Heart left ventricle (tissue), 16 donors: ENCODE measurements around the gene ATOSB. TPM values are rescaled to one million over a fixed set of nuclear protein-coding genes. Genes with fewer than 3 reads are reported as not detected.

Experiments
- ATAC-seq, 4 donors: fragments of 200-7000 bp; cut with Tn5 transposase; one replicate each; pipeline ENCODE4 v1.9.1; 2020 to 2022; ENCODE audit warnings: moderate library complexity in 4 of 4, mild to moderate bottlenecking in 3 of 4, moderate number of reproducible peaks in 1 of 4
- DNase-seq, 5 donors: peaks; one replicate each; pipeline ENCODE4 v3.0.0-alpha.2; 2020
- H3K27ac ChIP-seq, 12 donors: fragments of 200-600 bp; sonication (generic) in 4 of 12; one replicate each; pipeline versions ENCODE4 v1.5.0 to v1.8.0; 2016 to 2022; ENCODE audit warnings: mild to moderate bottlenecking in 2 of 12
- H3K27me3 ChIP-seq, 9 donors: fragments of 200-600 bp; sonication (generic) in 2 of 9; one replicate each; pipeline versions ENCODE4 v1.5.1 to v1.8.0; 2016 to 2022; ENCODE audit warnings: mild to moderate bottlenecking in 3 of 9
- H3K36me3 ChIP-seq, 9 donors: fragments of 200-600 bp; sonication (generic) in 2 of 9; one replicate each; pipeline versions ENCODE4 v1.5.0 to v1.8.0; 2018 to 2022; ENCODE audit warnings: mild to moderate bottlenecking in 2 of 9
- H3K4me1 ChIP-seq, 12 donors: fragments of 200-600 bp; sonication (generic) in 4 of 12; one replicate each; pipeline versions ENCODE4 v1.5.0 to v1.8.0; 2016 to 2022; ENCODE audit warnings: mild to moderate bottlenecking in 3 of 12
- H3K4me3 ChIP-seq, 12 donors: fragments of 200-600 bp; sonication (generic) in 4 of 12; one replicate each; pipeline versions ENCODE4 v1.5.0 to v1.8.0; 2017 to 2022; ENCODE audit warnings: mild to moderate bottlenecking in 9 of 12, moderate library complexity in 4 of 12
- H3K9me3 ChIP-seq, 12 donors: fragments of 200-600 bp; sonication (generic) in 4 of 12; one replicate each; pipeline versions ENCODE4 v1.5.0 to v1.8.0; 2016 to 2022; ENCODE audit warnings: mild to moderate bottlenecking in 1 of 12
- CTCF ChIP-seq, 12 donors: fragments of 200-600 bp; sonication (generic) in 4 of 12; IDR thresholded peaks; one replicate each; pipeline versions ENCODE4 v1.5.0 to v1.8.0; 2018 to 2022; ENCODE audit warnings: antibody characterized with exemption in 12 of 12, mild to moderate bottlenecking in 5 of 12
- POLR2A ChIP-seq, 2 donors: fragments of 450-650 bp; IDR thresholded peaks; one replicate each; pipeline ENCODE4 v1.6.1; 2017; ENCODE audit warnings: antibody characterized with exemption in 2 of 2, mild to moderate bottlenecking in 2 of 2, moderate library complexity in 2 of 2
- WGBS, 4 donors: extraction: QIAGEN DNeasy Blood & Tissue Kit in 2 of 4; methylation state at CpG; one replicate each; pipeline versions ENCODE4 v1.1.5 to v1.1.7; 2013 to 2018; 5-methylcytosine and 5-hydroxymethylcytosine counted together
- intact Hi-C, 10 donors: fragments of 100-400 bp; cut with DNase I; formaldehyde crosslinking; loops; one replicate each; pipeline versions ENCODE4 v1.11.1 to v1.14.2; 2022
- polyA plus RNA-seq, 2 donors: library from polyadenylated mRNA; stranded (reverse); fragments of 200-250 nt; gene quantifications; one replicate each; pipeline ENCODE4 v1.2.3, GENCODE V29; 2013
- total RNA-seq, 9 donors: library from RNA; depleted of rRNA in 2 of 9; stranded (reverse); fragments of >200 nt in 2 of 9; fragmentation: NEBNext Ultra II Directional in 3 of 9; extraction: Animal tissue kit (Norgen Biotek cat#: 25700) in 3 of 9; gene quantifications; one replicate each; pipeline versions ENCODE4 v1.1.0 to v1.2.4, GENCODE V29; 2016 to 2023
- donor health status: ischemic (EF 13 %, LVEDD 7.1; RV severe dilation, severe dysfunction).
- donor health status: healthy with polysubstance abuse.
- donor health status: DM: no; HTN: yes; CAD: no.
- donor health status: DM: no; HTN: no; CAD: no.
- donor health status: ischemic (EF 25% LVEDD 6.9; RV normal size, moderate dysfunction).
- donor health status: ischemic (EF 25% LVEDD 5.7; RV mildly dilated, moderate dysfunction).
- donor health status: healthy.
- donor health status: DM: yes; HTN: yes; CAD: no.
- donor health status: ischemic (EF 35%, LVEDD 5.7; RV mildly dilated, moderate dysfunction).
- donor health status: nonischemic (EF 11% LVEDD 7.7; RV severe dilation, severe dysfunction).
- donor health status: DM: yes; HTN: yes; CAD: no.
- donor health status: PGD.
- donor health status: ischemic (EF 29% LVEDD 5.4; RV normal size, mild dysfunction).
- donor health status: nonischemic (EF 23%, LVEDD 6.1; RV moderate dilation, normal function).

The ATOSB gene
- total and polyA plus RNA-seq, 11 donors = 15.9 to 43.3 (median 19.5) TPM

- H3K4me3 ChIP-seq = no peak overlapping the region
- DNase-seq (no peak), ATAC-seq (no peak)
- no peaks in the 10 kb centered on the region for H3K27me3 ChIP-seq
- peaks cover 0 to 38% (median 31%) of the 10 kb centered on the region in 12 donors for H3K4me1 ChIP-seq
- H3K36me3 ChIP-seq = peaks cover 0 to 57% (median 53%) of the 10 kb centered on the region in 9 donors
- 92 to 95% (median 93%) methylated on average over 13 of the region's 13 CpGs for WGBS, 4 donors
- H3K9me3 ChIP-seq = no peaks in the 10 kb centered on the region
- TF ChIP-seq CTCF (IDR thresholded peaks at IDR 0.05) (no peak), POLR2A (IDR thresholded peaks at IDR 0.05) (no peak)
- intact Hi-C loops = no loop called here
- H3K27ac ChIP-seq = no peak overlapping the region
Measured at GRCh38 chr9:35105571-35106342, 9.9 kb downstream of the ATOSB start.

GRCh38 chr9:35105126-35105525 lies 10.5 kb downstream of the ATOSB start:
- DNase-seq (no peak), ATAC-seq (no peak)
- no peaks in the 10 kb centered on the region for H3K27me3 ChIP-seq
- WGBS, 4 donors = 87 to 93% (median 92%) methylated on average over 12 of the region's 12 CpGs
- intact Hi-C loops = no loop called here
- H3K4me1 ChIP-seq = peaks cover 0 to 32% (median 24%) of the 10 kb centered on the region in 12 donors
- no peak for TF ChIP-seq POLR2A (IDR thresholded peaks at IDR 0.05)
- no peak for TF ChIP-seq CTCF (IDR thresholded peaks at IDR 0.05)
- H3K9me3 ChIP-seq = no peaks in the 10 kb centered on the region
- no peak overlapping the region for H3K4me3 ChIP-seq
- H3K27ac ChIP-seq = no peak overlapping the region
- peaks cover 0 to 63% (median 59%) of the 10 kb centered on the region in 9 donors for H3K36me3 ChIP-seq

- H3K9me3 ChIP-seq = no peaks in the 10 kb centered on the region
- peaks cover 0 to 68% (median 65%) of the 10 kb centered on the region in 9 donors for H3K36me3 ChIP-seq
- H3K4me1 ChIP-seq = peaks cover 0 to 26% (median 21%) of the 10 kb centered on the region in 12 donors
- 87 to 95% (median 92%) methylated on average over 4 of the region's 4 CpGs for WGBS, 4 donors
- intact Hi-C loops = loop anchor here in 1 of 10 donors (5.0 kb wide), 2 partner anchors 117 to 437 kb away; partner anchors contain the start of gene DNAJB5
- H3K27ac ChIP-seq = no peak overlapping the region
- no peak overlapping the region for H3K4me3 ChIP-seq
- no peaks in the 10 kb centered on the region for H3K27me3 ChIP-seq
- no peak for DNase-seq
- ATAC-seq = no peak
- TF ChIP-seq CTCF (IDR thresholded peaks at IDR 0.05) = no peak
- no peak for TF ChIP-seq POLR2A (IDR thresholded peaks at IDR 0.05)
Measured at GRCh38 chr9:35104586-35104985, 11.1 kb downstream of the ATOSB start.

GRCh38 chr9:35103660-35104191 lies 11.9 kb downstream of the ATOSB start:
- H3K27me3 ChIP-seq = no peaks in the 10 kb centered on the region
- no peak for ATAC-seq
- H3K4me1 ChIP-seq = peaks cover 0 to 25% (median 20%) of the 10 kb centered on the region in 12 donors
- H3K9me3 ChIP-seq = no peaks in the 10 kb centered on the region
- WGBS, 4 donors = 26 to 36% (median 31%) methylated on average over 5 of the region's 5 CpGs
- intact Hi-C loops = loop anchor here in 2 of 10 donors (2.0 to 5.0 kb wide), 3 partner anchors 31 to 436 kb away; partner anchors contain the start of genes DNAJB5 (in 1 of the 2) and VCP (in 1 of the 2)
- H3K4me3 ChIP-seq = peak overlapping the region in 11 of 12 donors; percentile 61 to 85 (median 76)
- no peak for TF ChIP-seq CTCF (IDR thresholded peaks at IDR 0.05)
- no peak for TF ChIP-seq POLR2A (IDR thresholded peaks at IDR 0.05)
- DNase-seq = no peak
- peak overlapping the region; percentile 71 to 94 (median 88) for H3K27ac ChIP-seq
- H3K36me3 ChIP-seq = peaks cover 0 to 73% (median 68%) of the 10 kb centered on the region in 9 donors
